Mesodermal cell (in vitro differentiated cells): ENCODE measurements around the gene PLD1.

ENCODE experiments used
- H3K27ac ChIP-seq: 2 replicates; pipeline ENCODE4 v1.7.0; 2013; ENCODE audit warnings: mild to moderate bottlenecking, low read depth, low read length, moderate library complexity; ENCODE audit not compliant: severe bottlenecking
- H3K36me3 ChIP-seq: 2 replicates; pipeline ENCODE4 v1.7.1; 2013; ENCODE audit warnings: mild to moderate bottlenecking, low read length, moderate library complexity; ENCODE audit not compliant: control insufficient read depth, insufficient read depth
- H3K4me1 ChIP-seq: one replicate; pipeline ENCODE4 v1.7.1; 2013; ENCODE audit warnings: mild to moderate bottlenecking, low read length; ENCODE audit not compliant: insufficient read depth, control insufficient read depth, poor library complexity, severe bottlenecking
- H3K4me3 ChIP-seq: 2 replicates; pipeline ENCODE4 v1.7.0; 2013; ENCODE audit warnings: low read length, control low read depth, mild to moderate bottlenecking; ENCODE audit not compliant: insufficient read depth, poor library complexity, severe bottlenecking; ENCODE audit errors: extremely low read depth
- H3K9me3 ChIP-seq: 2 replicates; pipeline ENCODE4 v1.7.1; 2013; ENCODE audit warnings: mild to moderate bottlenecking, low read length, moderate library complexity; ENCODE audit not compliant: control insufficient read depth
- WGBS, 2 experiments: methylation state at CpG; one replicate each; pipeline ENCODE4 v1.1.5; 2013; ENCODE audit warnings: missing lambda C conversion rate in 2 of 2; ENCODE audit not compliant: insufficient coverage in 2 of 2; 5-methylcytosine and 5-hydroxymethylcytosine counted together

The PLD1 gene

DNA sequence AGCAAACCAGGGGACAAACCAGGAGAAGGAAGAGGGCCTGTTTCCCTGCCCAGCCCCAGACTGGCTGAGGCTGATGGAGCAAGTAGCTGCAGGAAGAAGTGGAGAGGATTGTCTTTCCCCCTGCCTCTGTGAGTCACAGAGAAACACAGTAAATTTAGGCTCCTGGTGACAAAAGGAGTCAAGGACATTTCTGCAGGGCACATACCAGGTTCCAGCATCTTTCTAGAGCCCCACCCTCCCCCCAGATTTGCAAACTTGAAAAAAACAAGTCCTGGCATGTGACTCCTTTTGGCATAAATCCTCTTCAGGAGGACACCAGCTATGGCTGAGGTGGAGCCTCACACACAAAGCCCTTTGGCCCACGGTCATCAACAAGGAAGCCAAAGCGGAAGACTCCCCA, 17.8 kb downstream of the PLD1 start:
- Histone ChIP-seq H3K4me3 (no peak overlapping the region), H3K36me3 (no peaks in the 10 kb centered on the region), H3K27ac (peak overlapping the region; percentile 87), H3K4me1 (peaks cover 15% of the 10 kb centered on the region), H3K9me3 (no peaks in the 10 kb centered on the region)
- WGBS, 2 experiments = 67 to 100% methylated on average over 1 to 2 of the region's 2 CpGs

DNA sequence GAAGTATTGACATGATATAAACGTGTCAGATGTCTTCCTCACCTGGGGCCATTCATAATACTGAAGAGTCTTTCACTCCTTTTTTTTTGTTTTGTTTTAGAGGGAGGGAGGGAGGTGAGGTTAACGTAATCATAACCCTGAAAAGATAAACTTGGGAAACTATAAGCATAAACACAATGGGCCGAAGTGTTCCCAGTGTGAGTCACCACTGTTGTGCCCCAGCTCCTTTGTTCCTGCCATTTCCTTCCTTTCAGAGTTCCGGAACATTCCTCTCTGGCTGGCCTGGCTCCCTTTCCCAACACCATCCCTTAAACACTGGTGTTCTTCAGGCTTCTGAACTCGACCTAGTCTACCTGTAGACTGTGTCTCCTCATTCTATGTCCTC, 18.6 kb downstream of the PLD1 start:
- H3K36me3 ChIP-seq = no peaks in the 10 kb centered on the region
- H3K4me3 ChIP-seq = no peak overlapping the region
- H3K27ac ChIP-seq = peak overlapping the region; percentile 87
- peaks cover 15% of the 10 kb centered on the region for H3K4me1 ChIP-seq
- H3K9me3 ChIP-seq = no peaks in the 10 kb centered on the region
- 51 to 54% methylated on average over 3 of the region's 5 CpGs for WGBS, 2 experiments

DNA sequence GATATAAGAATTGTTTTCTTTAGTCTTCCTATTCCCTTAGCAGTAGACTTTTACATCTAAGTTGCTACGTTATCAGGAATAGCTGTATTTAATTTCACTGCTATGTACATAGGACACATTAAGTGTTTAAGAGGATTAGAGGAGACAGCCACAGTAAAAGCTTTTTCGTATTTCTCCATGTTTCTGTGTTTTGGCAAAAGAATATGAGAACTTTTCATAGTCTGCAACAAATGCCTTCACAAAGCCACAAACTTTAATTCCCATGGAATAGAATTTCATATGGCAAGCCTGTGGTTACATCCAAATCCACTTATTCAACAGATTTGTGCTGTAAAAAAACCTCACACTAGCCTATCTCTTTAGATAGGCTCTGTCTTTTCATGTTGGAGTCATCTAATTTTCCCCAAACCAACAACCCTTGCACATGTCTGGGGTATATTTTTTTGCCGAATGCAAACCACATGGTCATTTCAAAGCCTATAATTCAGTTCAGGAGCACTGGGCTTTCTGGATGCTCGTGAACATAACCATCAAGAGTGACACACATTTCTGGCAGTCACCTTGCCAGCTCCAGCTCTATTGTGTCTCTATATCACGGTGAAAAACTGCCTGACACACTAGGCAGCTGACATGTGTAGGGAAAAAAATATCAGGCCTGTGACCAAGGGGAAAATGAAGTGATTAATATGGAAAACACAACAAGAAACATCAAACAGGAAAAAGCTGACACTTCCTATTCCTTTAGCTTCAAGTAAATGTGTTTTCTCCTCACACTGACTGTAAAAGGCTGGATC, 19.2 kb downstream of the PLD1 start:
- Histone ChIP-seq H3K27ac (peak overlapping the region; percentile 87), H3K4me3 (no peak overlapping the region), H3K9me3 (no peaks in the 10 kb centered on the region), H3K4me1 (peaks cover 15% of the 10 kb centered on the region), H3K36me3 (no peaks in the 10 kb centered on the region)
- WGBS, 2 experiments = 87 to 93% methylated on average over 2 to 4 of the region's 5 CpGs

DNA sequence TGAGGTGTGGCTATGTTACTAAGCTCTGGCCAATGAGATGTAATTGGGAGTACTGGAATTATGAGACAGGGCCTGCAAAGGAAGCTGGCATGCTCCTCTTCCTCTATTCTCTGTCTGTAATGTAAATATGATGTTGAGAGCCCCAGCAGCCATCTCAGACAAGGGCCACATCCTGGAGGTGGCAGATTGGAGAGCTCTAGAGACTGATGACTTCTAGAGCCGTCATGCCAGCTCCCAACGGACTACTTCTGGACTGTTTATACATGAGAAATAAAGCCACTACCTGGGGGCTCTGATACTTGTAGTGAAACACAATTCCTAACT, 19.7 kb downstream of the PLD1 start:
- peaks cover 15% of the 10 kb centered on the region for H3K4me1 ChIP-seq
- H3K27ac ChIP-seq = no peak overlapping the region
- H3K4me3 ChIP-seq = no peak overlapping the region
- H3K9me3 ChIP-seq = no peaks in the 10 kb centered on the region
- WGBS, 2 experiments = 93 to 100% methylated on average over 2 of the region's 2 CpGs
- no peaks in the 10 kb centered on the region for H3K36me3 ChIP-seq

GRCh38 chr3:171789759-171790505, 20.4 kb downstream of the PLD1 start:
- Histone ChIP-seq H3K36me3 (no peaks in the 10 kb centered on the region), H3K9me3 (no peaks in the 10 kb centered on the region), H3K4me1 (peaks cover 15% of the 10 kb centered on the region), H3K4me3 (no peak overlapping the region), H3K27ac (no peak overlapping the region)
- no CpG with 5 or more reads among the region's 4 CpGs for WGBS, 2 experiments

DNA sequence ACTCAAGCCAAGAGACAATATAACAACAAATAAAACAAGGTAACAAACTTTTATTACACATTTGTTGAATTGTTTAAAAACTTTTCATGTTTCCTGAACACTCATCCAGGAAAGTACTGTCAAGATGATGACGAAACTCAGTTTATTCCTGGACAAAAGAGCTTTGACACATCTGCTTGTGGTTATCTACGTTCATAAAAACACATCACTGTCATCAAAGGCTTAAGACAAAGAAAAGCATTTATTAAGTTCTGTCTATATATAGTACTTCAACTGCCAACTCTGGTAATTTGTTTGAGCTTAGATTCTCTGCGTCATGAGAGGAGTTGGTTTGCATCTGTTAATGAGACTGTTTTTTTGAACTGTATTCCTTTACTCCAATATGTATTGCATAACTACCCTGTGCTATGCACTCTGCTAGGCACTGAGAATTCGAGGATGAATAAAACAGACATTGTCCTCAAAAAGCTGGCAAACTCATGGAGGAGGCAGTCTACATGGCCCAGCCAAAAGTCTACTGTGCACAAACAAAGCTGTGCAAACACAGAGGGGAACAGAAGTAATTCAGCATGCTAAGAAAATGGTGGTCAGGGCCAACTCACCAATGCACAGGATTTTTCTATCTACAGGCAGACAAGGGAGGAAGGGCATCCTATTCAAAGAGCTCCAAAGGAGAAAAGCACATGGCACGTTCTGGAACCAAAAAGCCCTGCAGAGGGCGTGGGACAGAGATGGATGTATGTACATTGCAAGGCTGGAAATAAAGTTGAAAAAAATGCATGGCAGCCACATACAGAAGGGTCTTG, 21.5 kb downstream of the PLD1 start:
- H3K27ac ChIP-seq = no peak overlapping the region
- no peaks in the 10 kb centered on the region for H3K9me3 ChIP-seq
- H3K4me1 ChIP-seq = peaks cover 15% of the 10 kb centered on the region
- no peak overlapping the region for H3K4me3 ChIP-seq
- no peaks in the 10 kb centered on the region for H3K36me3 ChIP-seq
- 88 to 95% methylated on average over 3 to 4 of the region's 6 CpGs for WGBS, 2 experiments

DNA sequence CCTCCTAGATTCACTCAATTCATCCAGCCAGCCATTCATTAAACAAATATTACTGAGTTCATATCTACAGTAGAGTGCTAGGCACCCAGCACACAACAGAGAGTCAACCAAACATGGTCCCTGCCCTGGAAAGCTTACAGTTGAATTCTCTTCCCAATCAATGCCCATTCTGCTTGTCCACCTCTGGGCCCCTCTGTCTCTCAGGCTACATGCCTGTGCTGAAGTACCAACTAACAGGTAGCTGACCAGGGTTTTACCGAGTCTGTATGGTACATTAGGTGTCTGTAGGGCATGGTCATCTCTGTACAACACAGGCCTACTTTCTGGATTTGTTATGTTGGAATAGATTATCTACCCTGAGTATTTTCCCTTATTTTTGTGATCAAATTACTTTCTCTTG, 23.3 kb downstream of the PLD1 start:
- H3K9me3 ChIP-seq = no peaks in the 10 kb centered on the region
- WGBS, 2 experiments = no CpG with 5 or more reads among the region's 1 CpG
- H3K4me1 ChIP-seq = peaks cover 10% of the 10 kb centered on the region

DNA sequence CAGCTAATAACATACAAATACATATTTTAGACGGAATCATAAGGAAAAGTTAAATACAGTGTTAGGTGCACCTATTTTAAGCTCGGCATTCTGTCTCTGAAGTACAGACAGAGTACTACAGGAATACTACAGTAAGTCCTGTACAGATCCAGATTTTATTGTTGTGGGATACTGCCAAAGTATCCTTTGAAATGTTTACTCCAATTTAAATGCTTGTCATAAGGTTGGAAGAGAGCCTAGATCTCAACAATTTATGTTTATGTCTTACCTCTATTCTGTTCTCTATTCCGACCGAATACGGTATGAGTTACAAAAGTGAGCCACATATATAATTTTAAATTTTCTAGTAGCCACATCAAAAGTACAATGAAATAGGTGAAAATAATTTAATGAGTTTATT, 25.3 kb downstream of the PLD1 start:
- 80 to 100% methylated on average over 1 of the region's 5 CpGs for WGBS, 2 experiments
- H3K9me3 ChIP-seq = no peaks in the 10 kb centered on the region
- no peaks in the 10 kb centered on the region for H3K36me3 ChIP-seq
- H3K4me3 ChIP-seq = no peak overlapping the region
- peaks cover 14% of the 10 kb centered on the region for H3K4me1 ChIP-seq
- no peak overlapping the region for H3K27ac ChIP-seq

More for the DNA sequence above, 23.3 kb downstream of the PLD1 start:
- Histone ChIP-seq H3K27ac (no peak overlapping the region), H3K4me3 (no peak overlapping the region), H3K36me3 (no peaks in the 10 kb centered on the region)

DNA sequence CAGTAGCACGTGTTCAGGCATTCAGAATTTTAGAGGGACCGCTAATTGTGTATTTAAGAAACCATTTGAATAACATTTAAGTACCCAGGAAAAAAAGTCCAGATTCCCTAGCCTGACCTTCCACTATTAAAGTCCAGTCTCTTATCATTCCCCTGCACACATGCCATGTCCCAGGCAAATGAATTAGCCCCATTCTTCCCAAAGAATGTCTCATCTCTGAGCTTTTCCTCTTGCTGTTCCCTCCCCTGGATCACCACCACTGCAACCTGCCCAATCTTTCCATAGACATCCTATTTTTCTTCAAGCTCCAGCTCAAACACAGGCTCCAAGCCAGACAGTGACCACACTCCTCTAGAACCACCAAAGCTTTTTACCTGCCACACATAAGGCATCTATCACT, 25.9 kb downstream of the PLD1 start:
- 85% methylated on average over 2 of the region's 2 CpGs; no CpG with 5 or more reads in 1 of the 2 experiments for WGBS, 2 experiments
- Histone ChIP-seq H3K36me3 (no peaks in the 10 kb centered on the region), H3K27ac (no peak overlapping the region), H3K4me3 (no peak overlapping the region), H3K9me3 (no peaks in the 10 kb centered on the region), H3K4me1 (peaks cover 14% of the 10 kb centered on the region)

GRCh38 chr3:171783626-171784025, 26.7 kb downstream of the PLD1 start:
- Histone ChIP-seq H3K9me3 (no peaks in the 10 kb centered on the region), H3K4me1 (peaks cover 14% of the 10 kb centered on the region), H3K27ac (no peak overlapping the region), H3K36me3 (no peaks in the 10 kb centered on the region), H3K4me3 (no peak overlapping the region)
- WGBS, 2 experiments = 100% methylated on average over 1 of the region's 5 CpGs; no CpG with 5 or more reads in 1 of the 2 experiments
